HG03064 (cell line): Measurements from ENCODE around the gene KCNK5.

ENCODE experiments used
- ATAC-seq: cut with Tn5 transposase; IDR thresholded peaks from one replicate; pipeline ENCODE4 v1.9.1; 2021; ENCODE audit warnings: low read depth; ENCODE audit not compliant: unreplicated experiment

KCNK5 gene

DNA sequence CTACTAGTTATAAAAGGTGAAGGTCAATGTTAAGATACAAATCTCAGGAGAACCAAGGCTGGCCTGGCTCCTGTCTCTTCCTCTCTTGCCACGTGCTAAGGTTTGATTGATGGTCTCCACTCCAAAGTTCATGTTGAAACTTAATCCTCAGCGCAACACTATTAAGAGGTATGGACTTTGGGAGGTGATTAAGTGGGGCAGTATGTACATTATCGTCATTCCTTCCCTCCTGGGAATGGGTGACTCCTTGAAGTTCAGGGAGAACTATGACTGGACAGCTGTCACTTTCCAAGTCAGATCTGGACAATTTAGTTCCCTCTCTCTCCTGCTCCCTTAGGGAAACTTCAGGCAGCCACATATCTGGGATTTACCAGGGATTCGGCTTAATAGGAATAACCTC, 50.5 kb downstream of the KCNK5 start:
- ATAC-seq = no peak

DNA sequence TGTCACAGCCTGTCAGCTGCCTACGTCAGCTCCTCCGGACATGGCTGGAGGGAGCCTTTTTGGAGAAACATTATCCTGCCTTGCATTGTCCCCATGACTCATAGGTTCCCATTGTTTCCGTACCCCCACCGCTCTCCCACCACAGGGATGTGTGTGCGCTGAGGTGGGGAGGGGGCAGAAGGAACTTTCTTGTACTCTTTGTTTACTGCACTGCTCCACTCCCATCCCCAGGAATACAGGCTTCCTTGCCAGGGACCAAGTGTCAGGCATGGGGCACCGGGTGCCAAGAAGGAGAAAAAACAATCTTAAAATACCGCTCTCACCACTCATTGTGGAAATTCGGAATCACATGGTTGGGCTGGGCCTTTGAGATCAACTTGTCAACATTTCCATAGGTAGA, 51.0 kb downstream of the KCNK5 start:
- ATAC-seq = no peak

GRCh38 chr6:39177130-39177529, 52.1 kb downstream of the KCNK5 start:
- no peak for ATAC-seq

GRCh38 chr6:39173270-39173669, 56.0 kb downstream of the KCNK5 start:
- no peak for ATAC-seq

DNA sequence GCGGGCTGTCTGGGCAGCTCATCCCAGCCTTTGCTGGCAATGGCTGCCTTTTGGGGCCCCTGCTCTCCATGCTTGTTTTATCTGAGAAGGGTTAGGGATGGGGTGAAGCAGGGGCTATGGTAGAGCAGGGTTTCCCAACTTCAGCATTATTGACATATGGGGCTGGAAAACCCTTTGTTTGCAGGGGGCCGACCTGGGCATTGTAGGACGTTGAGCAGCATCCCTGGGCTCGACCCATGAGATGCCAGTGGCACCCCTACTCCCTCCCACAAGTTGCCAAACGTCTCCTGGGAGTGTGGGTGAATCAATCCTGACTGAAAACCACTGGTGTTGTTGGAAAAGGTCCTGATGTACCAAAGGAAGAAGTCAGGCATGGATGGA, 56.9 kb downstream of the KCNK5 start:
- ATAC-seq = no peak

GRCh38 chr6:39171489-39172376, 57.5 kb downstream of the KCNK5 start:
- no peak for ATAC-seq

DNA sequence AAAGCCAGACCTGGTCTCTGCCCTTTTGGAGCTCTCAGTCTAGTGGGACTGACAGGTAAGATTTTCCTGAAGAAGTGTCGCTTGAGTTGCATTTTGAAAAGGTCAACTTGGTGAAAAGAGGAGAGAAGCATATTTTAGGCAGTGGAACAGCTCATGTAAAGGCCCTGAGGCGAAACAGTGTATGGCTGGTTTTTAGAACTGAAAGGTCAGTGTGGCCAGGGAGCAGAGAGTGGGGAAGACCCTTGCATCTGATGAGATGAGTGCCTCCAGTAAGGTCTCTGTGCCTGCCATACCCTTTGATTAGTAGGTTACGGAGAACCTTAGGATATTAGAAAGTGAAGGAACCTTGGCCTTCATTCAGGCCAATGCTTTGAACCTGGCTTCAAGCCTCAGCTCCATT, 58.4 kb downstream of the KCNK5 start:
- no peak for ATAC-seq

DNA sequence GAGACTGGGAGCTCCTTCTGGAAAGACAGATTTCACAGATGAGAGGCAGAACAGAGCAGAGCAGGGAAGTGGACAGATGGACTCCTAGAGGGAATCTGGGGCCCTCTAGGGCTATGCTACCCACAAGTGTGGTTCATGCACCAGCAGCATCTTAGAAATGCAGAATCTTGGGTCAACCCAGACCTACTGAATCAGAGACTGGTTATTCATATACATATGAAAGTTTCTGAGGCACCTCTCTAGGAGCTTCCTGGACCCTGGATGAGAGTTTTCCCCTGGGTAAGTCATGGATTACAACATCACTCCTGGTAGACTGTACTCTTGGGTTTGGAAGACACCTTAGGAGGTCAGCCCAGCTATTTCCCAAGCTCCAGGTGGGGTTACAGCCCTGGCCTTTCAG, 58.9 kb downstream of the KCNK5 start:
- ATAC-seq = no peak

DNA sequence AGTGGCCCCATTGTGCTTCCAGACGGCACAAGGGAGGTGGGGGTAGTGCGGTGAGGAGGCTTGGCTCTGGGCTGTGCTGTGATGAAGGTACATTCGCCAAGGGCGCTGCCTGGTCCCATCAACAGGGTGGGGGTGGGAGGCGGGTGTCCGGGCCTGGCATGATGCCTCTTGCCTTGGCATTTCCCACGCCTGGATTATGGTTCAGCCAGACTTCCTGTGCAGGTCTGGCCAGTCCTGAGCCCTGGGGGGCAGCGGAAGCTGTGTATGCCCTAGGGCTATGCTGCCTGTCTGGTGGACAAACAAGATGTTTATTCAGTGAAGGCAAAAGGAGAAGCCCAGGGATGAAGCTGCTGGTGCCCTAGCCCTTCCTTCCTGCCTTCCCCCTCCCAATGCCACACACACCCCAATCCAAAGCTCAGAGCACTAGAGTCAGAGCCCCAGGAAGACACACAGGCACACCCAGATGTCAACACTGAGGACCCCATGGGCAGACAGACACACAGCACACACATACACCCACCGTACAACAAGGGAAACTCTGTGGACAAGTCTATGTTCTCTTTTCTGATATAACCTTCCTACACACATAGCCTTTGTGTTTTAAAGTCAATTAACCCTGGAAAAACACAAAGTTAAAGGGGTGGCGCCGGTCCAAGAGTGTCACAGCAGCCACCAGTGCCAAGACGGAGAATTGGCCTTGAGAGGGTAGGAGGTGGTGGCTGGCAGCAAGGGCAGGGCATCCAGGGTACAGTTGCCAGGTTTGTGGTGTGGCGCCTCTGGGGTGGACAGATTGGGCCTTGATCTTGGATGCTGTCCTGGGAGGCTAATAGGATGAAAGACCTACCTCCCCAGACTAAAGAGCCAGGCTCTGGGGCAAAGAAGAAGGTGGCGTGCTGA, 59.6 kb downstream of the KCNK5 start:
- no peak for ATAC-seq

GRCh38 chr6:39167866-39168625, 61.2 kb downstream of the KCNK5 start:
- ATAC-seq = no peak

DNA sequence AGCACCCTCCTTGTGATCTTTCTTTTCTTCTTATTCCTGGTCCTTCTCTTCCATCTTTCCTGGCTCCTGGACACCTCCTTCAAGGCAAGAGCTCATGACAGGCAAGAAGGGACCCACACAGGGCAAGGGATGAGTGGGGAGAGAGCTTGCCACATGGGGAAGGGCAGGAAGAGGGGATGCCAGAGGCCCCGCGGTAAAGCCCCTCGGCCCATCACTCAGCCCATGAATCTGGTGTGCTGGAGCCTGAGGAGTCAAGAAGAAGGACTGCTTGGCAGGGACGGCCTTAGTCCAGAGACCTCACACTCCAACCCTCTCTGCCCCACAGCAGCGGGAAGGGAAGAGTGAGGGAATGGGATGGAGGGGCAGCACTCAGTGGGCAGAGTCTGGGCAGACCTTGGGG, 62.0 kb downstream of the KCNK5 start:
- no peak for ATAC-seq

DNA sequence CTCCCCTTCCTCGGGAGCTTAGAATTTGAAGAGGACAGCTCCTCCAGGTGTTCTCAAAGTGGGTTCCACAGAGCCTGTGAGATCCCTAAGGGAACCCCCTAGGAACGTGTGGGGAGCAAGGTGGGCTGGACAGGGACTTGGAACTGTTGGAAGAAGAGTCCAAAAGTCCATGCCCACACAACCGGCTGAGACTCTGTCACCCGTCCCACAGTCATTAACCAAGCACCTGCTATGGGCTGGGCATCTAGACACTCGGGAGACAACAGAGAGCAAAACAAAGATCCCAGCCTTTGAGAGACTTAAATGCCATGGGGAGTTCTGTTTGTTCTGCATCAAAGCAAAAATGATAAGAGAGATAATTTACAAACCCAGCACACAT, 62.4 kb downstream of the KCNK5 start:
- no peak for ATAC-seq

DNA sequence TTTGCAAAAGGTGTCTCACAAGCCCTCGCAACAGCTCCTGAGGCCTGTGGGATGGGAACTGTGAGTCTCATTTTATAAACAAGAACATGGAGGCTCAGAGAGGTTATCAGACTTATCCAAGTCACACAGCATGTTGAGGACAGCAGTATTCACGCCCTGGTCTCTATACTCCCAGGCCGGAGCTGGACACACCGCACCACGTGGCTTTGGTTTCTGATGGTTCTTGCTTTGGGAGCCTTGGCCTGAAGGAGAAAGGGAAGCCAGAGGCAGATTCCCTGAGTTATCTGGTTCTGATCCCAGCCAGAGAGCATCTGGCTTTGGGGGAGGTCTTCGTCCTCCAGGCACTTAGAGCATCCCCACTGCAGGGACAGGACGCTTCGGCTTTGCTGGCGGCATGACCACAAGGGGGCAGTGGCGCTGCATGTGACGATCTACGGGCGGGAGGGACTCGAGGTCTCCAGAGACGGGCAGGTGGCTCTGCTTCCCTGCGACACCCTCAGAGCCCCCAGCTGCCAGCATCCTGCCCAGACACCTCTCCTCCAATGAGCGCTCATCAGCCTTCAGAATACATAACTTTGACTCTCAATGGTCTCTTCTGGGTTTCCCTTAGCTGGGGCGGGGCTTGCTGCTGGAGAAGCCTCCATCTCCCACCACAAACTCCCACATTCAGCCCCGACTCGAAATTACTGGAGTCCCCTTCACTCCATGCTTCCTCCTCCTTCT, 62.9 kb downstream of the KCNK5 start:
- ATAC-seq = no peak

- ATAC-seq = no peak
Measured at GRCh38 chr6:39157511-39157910, 71.8 kb downstream of the KCNK5 start.

- no peak for ATAC-seq
Measured at GRCh38 chr6:39156801-39157200, 72.5 kb downstream of the KCNK5 start.

GRCh38 chr6:39154705-39155104, 74.6 kb downstream of the KCNK5 start:
- ATAC-seq = no peak

DNA sequence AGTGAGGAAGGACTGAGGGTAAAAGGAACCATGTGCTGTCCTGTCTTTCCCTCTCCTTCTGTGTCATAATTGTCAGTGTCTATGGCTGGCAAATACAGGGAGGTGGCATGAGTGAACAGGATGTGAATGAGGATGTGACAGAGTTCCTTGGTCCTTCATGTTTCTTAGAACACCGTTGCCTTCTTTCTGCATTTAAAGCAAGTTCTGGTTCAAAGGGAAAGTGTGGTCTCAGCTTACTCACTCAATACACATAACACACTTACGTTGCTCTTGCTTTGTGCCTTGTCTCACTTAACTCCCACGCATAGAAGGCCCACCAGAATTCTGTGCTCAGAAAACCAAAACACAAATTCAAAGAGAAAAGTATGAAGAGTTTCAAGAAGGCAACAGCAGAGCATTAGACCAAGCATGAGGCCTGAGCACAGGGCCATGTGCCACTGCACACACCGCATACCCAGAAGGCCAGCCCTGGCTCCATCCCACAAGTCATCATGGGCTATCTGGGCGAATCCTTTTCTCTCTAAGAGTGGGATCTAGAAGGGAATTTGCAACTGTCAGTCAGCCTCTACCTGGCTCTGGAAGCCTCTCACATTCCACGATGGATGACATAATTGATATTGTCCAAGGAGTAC, 75.4 kb downstream of the KCNK5 start:
- no peak for ATAC-seq

- no peak for ATAC-seq
Measured at GRCh38 chr6:39152262-39152661, 77.0 kb downstream of the KCNK5 start.

GRCh38 chr6:39151211-39151610, 78.1 kb downstream of the KCNK5 start:
- no peak for ATAC-seq
